Ectodermal cell (in vitro differentiated cells): ENCODE measurements around the gene CLPSL1.

Source experiments
- H3K27ac ChIP-seq: 2 replicates; pipeline ENCODE4 v1.7.0; 2013; ENCODE audit warnings: mild to moderate bottlenecking, low read depth, low read length; ENCODE audit not compliant: insufficient read depth, poor library complexity, severe bottlenecking
- H3K27me3 ChIP-seq: 2 replicates; pipeline ENCODE4 v1.7.0; 2013; ENCODE audit warnings: mild to moderate bottlenecking, low read length; ENCODE audit not compliant: insufficient read depth, control insufficient read depth, poor library complexity, severe bottlenecking
- H3K36me3 ChIP-seq: one replicate; pipeline ENCODE4 v1.7.0; 2013; ENCODE audit warnings: low read length; ENCODE audit not compliant: control insufficient read depth, insufficient read depth
- H3K4me1 ChIP-seq: one replicate; pipeline ENCODE4 v1.7.0; 2013; ENCODE audit warnings: low read length; ENCODE audit not compliant: control insufficient read depth, insufficient read depth
- H3K4me3 ChIP-seq: 2 replicates; pipeline ENCODE4 v1.7.0; 2013; ENCODE audit warnings: low read depth, low read length, control low read depth; ENCODE audit not compliant: insufficient read depth
- H3K9me3 ChIP-seq: 2 replicates; pipeline ENCODE4 v1.7.0; 2013; ENCODE audit warnings: mild to moderate bottlenecking, low read length, moderate library complexity; ENCODE audit not compliant: control insufficient read depth
- WGBS, 2 experiments: methylation state at CpG; one replicate each; pipeline ENCODE4 v1.1.7; 2013; ENCODE audit warnings: missing lambda C conversion rate in 2 of 2; 5-methylcytosine and 5-hydroxymethylcytosine counted together

Gene CLPSL1

DNA sequence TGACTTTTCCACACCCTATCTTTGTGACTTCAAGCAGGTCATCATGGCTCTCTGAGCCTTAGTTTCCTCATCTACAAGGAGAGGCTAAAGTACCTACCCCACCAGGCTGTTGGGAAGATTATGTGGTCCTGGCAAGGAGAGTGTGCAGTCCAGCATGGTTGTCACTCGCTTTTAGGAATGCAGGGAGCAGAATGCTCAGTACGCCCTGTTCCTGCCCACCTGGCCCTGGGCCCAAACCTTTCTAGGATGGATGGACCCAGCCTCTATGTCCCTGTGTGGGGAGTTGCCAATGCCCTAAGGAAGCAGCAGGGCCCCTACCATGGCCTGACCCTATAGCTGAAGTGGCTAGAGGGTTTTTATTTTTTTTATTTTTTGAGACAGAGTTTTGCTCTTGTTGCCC, 2.4 kb upstream of the CLPSL1 start:
- H3K9me3 ChIP-seq = no peaks in the 10 kb centered on the region
- H3K4me3 ChIP-seq = no peak overlapping the region
- no peak overlapping the region for H3K27ac ChIP-seq
- H3K27me3 ChIP-seq = peaks cover 8% of the 10 kb centered on the region
- 91 to 94% methylated on average over 2 of the region's 2 CpGs for WGBS, 2 experiments
- H3K4me1 ChIP-seq = no peaks in the 10 kb centered on the region
- H3K36me3 ChIP-seq = no peaks in the 10 kb centered on the region

DNA sequence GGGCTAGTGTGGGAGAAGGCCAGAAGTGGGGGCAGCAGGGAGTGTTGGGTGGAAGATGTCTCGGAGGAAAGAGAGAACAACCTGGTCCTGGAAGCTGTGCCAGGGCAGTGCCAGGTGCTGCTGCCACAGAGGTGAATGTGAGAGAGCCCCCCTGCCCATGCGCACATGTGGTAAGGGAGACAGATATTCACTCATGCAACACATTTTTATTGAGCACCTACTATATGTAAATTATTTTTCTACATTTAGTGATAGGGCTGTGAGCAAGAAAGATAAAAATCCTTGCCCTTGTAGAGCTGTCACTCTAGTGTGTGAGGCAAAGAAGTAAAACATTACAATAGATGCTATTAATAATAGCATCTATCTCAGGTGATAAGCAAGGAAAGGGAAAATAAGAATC, 471 bp downstream of the CLPSL1 start:
- 94 to 95% methylated on average over 1 to 2 of the region's 2 CpGs for WGBS, 2 experiments
- H3K9me3 ChIP-seq = no peaks in the 10 kb centered on the region
- no peak overlapping the region for H3K27ac ChIP-seq
- H3K36me3 ChIP-seq = no peaks in the 10 kb centered on the region
- H3K4me1 ChIP-seq = no peaks in the 10 kb centered on the region
- H3K4me3 ChIP-seq = no peak overlapping the region
- peaks cover 8% of the 10 kb centered on the region for H3K27me3 ChIP-seq

DNA sequence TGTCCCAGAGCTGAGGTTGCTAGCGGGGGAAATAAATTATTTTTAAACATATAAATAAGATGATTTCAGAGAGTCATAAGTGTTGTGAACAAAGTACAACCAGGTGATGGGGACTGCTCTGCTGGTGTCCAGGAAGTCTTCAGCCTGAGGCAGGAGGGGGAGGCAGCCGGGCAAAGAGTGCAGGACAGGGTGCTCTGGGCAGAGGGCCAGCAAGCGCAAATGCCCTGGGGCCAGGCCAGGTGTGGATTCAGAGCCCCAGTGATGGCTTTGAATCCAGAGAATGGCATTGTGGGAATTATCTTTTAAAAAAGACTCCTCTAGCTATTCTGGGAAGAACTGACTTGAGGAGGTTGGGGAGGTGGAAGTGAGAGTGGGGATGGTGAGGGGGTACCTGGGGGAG, 1.6 kb downstream of the CLPSL1 start:
- no peak overlapping the region for H3K27ac ChIP-seq
- H3K27me3 ChIP-seq = no peaks in the 10 kb centered on the region
- no peaks in the 10 kb centered on the region for H3K9me3 ChIP-seq
- H3K36me3 ChIP-seq = no peaks in the 10 kb centered on the region
- H3K4me1 ChIP-seq = no peaks in the 10 kb centered on the region
- H3K4me3 ChIP-seq = no peak overlapping the region
- 95 to 99% methylated on average over 3 of the region's 3 CpGs for WGBS, 2 experiments

DNA sequence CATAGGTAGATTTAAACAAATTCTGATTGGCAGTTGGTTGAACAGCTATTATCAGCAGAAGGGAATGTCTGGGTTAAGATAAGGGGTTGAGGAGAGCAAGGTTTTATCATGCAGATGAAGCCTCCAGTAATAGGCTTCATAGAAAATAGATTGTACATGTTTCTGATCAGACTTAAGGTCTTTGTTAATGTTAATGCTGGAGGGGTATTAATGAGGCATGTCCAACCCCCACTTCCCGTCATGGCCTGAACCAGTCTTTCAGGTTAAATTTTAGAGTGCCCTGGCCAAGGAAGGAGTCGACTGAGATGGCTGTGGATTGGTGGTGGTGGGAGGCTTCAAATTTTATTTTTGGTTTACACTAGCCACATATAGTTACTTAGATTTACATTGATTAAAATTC, 3.4 kb downstream of the CLPSL1 start:
- Histone ChIP-seq H3K27me3 (no peaks in the 10 kb centered on the region), H3K27ac (no peak overlapping the region), H3K4me3 (no peak overlapping the region), H3K9me3 (no peaks in the 10 kb centered on the region), H3K36me3 (no peaks in the 10 kb centered on the region), H3K4me1 (no peaks in the 10 kb centered on the region)
- 88 to 96% methylated on average over 1 to 2 of the region's 2 CpGs for WGBS, 2 experiments

DNA sequence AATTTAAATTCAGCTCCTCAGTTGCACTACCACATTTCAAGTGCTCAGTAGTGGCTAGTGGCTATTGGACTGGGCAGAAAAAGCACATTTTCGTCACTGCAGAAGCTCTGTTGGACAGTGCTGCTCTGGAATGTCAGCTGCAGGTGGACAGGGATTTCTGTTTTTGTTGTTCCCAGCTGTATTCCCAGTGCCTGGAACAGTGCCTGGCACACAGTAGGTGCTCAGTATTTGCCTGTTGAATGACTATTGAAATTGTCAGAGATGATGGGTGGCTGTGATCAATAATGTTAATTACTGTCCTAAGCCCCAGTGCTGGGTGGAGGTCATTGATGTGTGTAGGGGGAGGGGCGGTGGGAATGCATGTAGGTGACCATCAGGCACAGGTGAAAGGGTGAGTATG, 5.5 kb downstream of the CLPSL1 start:
- H3K36me3 ChIP-seq = no peaks in the 10 kb centered on the region
- no peak overlapping the region for H3K27ac ChIP-seq
- H3K4me1 ChIP-seq = no peaks in the 10 kb centered on the region
- 92 to 95% methylated on average over 2 of the region's 2 CpGs for WGBS, 2 experiments
- no peaks in the 10 kb centered on the region for H3K9me3 ChIP-seq
- no peak overlapping the region for H3K4me3 ChIP-seq
- no peaks in the 10 kb centered on the region for H3K27me3 ChIP-seq

DNA sequence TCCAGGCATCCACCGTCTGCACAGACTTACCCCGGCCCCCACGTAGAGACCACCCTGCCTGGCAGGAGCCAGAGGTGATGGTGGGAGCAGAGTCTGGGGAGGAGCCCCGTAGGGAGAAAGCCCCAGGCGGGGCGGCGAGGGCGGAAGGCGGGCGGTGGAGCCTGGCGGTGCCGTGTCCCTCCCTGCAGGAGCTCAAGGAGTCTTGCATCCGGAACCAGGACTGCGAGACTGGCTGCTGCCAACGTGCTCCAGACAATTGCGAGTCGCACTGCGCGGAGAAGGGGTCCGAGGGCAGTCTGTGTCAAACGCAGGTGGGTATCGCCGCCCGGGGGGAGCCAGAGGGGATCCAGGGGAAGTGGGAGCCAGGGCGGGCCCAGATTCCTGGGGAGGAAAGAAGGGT, 6.0 kb downstream of the CLPSL1 start:
- H3K4me3 ChIP-seq = no peak overlapping the region
- WGBS, 2 experiments = 93 to 94% methylated on average over 25 of the region's 25 CpGs
- no peaks in the 10 kb centered on the region for H3K36me3 ChIP-seq
- H3K4me1 ChIP-seq = no peaks in the 10 kb centered on the region
- no peaks in the 10 kb centered on the region for H3K27me3 ChIP-seq
- H3K9me3 ChIP-seq = no peaks in the 10 kb centered on the region
- H3K27ac ChIP-seq = no peak overlapping the region

DNA sequence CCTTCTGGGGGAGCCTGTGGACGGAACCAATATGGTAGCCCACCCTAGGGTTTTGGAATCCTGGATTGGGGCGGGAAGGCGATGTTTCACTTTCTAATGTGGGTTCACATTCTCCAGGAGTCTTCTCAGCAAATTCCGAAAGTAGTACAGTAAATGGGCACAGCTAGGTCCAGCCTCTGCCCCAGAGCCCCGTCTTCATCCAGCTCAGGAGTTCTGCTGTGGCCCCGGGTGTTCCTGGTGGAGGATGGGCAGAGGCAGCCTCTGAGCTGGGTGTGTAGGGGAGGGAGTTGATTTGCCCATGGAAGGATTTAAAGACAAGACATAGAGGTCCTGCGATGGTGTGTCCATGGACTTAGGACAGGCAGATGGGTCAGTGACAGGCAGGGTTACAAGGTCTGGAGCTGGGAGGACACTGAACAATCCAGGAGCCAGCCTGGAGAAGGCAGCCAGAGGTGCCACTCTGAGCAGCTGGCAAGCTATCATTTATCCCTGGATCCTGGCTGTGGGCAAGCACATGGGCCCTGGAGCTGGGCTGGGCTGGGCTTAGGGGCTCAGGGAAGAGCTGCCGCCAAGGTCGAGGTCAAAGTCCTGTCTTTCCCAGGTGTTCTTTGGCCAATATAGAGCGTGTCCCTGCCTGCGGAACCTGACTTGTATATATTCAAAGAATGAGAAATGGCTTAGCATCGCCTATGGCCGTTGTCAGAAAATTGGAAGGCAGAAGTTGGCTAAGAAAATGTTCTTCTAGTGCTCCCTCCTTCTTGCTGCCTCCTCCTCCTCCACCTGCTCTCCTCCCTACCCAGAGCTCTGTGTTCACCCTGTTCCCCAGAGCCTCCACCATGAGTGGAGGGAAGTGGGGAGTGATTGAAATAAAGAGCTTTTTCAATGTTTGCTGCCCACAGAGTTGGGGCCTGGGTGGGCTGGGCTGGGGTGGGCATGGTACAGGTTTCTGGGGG, 6.7 kb downstream of the CLPSL1 start:
- Histone ChIP-seq H3K36me3 (no peaks in the 10 kb centered on the region), H3K4me3 (no peak overlapping the region), H3K9me3 (no peaks in the 10 kb centered on the region), H3K4me1 (no peaks in the 10 kb centered on the region), H3K27ac (no peak overlapping the region), H3K27me3 (no peaks in the 10 kb centered on the region)
- WGBS, 2 experiments = 94% methylated on average over 13 of the region's 13 CpGs

DNA sequence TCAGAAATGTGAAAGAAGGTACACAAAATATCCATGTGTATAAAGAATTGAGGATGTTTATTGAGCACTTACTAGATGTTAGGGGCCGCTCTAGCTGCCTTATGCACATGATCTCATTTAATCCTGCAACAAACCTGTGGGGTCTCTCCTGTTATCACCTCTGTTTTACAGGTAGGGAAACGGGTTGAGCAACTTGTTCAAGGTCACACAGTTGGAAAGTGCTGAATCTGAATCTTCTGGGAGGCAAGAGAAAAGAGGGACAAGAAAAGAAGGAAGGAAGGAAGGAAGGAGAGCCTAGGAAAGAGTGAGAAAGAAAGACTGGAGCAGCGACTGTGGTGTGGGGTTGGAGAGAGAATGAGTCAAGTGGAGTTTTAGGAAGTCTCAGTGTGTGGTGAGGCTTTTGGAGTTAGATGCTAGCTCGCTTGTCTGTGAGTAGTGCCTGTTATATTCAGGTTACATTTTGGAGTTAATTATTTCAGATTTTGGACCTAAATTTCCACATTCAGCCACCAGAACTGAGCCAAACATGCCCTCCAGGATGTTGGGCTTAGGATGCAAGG, 7.7 kb downstream of the CLPSL1 start:
- H3K4me1 ChIP-seq = no peaks in the 10 kb centered on the region
- 77 to 80% methylated on average over 4 of the region's 4 CpGs for WGBS, 2 experiments
- H3K4me3 ChIP-seq = no peak overlapping the region
- H3K27me3 ChIP-seq = no peaks in the 10 kb centered on the region
- H3K9me3 ChIP-seq = no peaks in the 10 kb centered on the region
- no peak overlapping the region for H3K27ac ChIP-seq
- H3K36me3 ChIP-seq = no peaks in the 10 kb centered on the region

DNA sequence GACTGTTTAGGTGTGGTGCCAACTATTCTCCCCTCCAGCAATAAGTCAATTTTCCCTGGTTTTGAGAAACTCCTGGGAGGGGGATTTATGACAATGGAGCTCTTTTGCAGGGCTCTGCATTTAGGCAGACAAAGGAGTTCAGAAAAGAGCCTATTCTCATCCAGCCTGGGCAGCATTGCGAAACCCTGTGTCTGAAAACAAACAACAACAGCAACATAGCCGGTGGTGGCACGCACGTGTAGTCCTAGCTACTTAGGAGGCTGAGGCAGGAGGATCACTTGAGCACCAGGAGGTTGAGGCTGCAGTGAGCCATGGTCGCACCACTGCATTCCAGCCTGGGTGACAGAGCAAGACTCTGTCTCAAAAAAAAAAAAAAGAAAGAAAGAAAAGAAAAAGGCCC, 9.9 kb downstream of the CLPSL1 start:
- H3K36me3 ChIP-seq = no peaks in the 10 kb centered on the region
- no peaks in the 10 kb centered on the region for H3K27me3 ChIP-seq
- H3K4me1 ChIP-seq = no peaks in the 10 kb centered on the region
- no peaks in the 10 kb centered on the region for H3K9me3 ChIP-seq
- 90 to 92% methylated on average over 5 of the region's 5 CpGs for WGBS, 2 experiments
- H3K27ac ChIP-seq = no peak overlapping the region
- no peak overlapping the region for H3K4me3 ChIP-seq

DNA sequence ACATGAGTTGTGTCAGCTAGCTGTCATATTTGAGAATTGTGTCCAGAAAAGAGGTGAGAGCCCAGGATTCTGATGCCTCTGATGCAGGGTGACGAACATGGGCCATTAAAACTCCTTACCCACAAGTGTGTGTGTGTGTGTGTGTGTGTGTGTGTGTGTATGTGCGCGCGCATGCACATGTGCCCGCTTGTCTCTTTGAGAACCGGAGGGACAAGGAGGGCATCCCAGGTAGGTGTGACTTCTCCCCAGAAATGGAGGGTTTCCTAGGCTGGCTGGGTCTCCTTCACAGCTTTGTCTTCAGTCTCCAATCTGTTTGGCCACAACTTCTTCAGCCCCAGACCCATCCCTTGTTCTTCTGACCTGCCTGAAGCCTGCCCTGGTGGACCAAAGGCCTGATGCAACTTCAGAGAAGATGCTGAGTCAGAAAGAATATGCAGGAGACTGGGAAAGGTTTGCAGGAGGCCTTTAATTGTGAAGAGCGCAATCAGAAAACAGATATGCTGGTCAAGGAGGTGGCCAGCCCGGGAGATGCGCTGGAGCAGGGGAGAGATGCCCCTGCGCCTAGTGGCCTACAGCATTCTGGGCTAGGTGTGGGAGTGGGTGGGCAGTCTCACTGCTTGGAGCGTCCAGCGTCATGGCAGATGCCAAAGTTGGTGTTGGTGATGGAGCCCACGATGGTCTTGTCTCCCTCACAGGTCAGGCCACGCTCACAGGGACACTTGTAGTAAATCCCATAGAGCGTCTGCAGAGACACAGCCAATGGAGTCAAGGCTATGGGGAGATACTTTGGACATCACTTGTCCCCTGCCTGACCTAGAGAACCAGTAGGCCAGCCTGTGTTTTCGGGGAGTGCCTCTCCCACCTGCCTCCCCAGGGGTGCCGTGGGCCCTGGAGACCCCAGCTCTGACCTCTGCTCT, 14.0 kb downstream of the CLPSL1 start:
- WGBS, 2 experiments = 95 to 96% methylated on average over 17 of the region's 17 CpGs

More for the DNA sequence above, 14.0 kb downstream of the CLPSL1 start:
- Histone ChIP-seq H3K4me1 (no peaks in the 10 kb centered on the region), H3K9me3 (no peaks in the 10 kb centered on the region), H3K4me3 (no peak overlapping the region), H3K27me3 (no peaks in the 10 kb centered on the region), H3K36me3 (no peaks in the 10 kb centered on the region), H3K27ac (no peak overlapping the region)
